ENCODE results near the gene NAALADL1.

The NAALADL1 gene

DNA sequence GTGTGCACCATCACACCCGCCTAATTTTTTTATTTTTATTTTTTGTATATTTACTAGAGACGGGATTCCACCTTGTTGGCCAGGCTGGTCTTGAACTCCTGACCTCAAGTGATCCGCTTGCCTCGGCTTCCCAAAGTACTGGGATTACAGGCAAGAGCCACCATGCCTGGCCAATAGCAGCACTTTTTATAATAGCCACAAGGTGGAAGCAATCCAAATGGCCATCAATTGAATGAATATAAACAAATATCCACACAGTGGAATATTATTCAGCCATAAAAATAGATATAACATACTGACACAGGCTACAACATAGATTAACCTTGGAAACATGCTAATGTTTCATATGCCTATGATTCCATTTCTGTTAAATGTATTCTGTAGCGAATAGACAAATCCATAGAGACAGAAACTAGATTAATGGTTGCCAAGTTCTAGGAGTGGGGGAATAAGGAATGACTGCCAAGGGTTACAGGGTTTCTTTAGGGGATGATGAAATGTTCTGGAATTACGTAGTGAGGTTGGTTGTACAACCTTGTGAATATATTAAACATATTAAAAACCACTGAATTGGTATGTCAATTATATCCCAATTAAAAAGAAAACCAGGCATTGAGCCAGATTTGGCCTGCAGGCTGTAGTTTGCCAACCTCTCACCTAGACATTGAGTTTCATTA is 42.5 kb upstream of the NAALADL1 start:
- no peak overlapping the region for H3K4me3 ChIP-seq (replicated peaks in 1 of 2; ENCODE audit: low read depth in 2 of 2, low read length in 2 of 2)
- peak in 1 of 2 donors; percentile 79 for DNase-seq (ENCODE audit: low read depth in 2 of 2)
- TF ChIP-seq, protein P1, sequence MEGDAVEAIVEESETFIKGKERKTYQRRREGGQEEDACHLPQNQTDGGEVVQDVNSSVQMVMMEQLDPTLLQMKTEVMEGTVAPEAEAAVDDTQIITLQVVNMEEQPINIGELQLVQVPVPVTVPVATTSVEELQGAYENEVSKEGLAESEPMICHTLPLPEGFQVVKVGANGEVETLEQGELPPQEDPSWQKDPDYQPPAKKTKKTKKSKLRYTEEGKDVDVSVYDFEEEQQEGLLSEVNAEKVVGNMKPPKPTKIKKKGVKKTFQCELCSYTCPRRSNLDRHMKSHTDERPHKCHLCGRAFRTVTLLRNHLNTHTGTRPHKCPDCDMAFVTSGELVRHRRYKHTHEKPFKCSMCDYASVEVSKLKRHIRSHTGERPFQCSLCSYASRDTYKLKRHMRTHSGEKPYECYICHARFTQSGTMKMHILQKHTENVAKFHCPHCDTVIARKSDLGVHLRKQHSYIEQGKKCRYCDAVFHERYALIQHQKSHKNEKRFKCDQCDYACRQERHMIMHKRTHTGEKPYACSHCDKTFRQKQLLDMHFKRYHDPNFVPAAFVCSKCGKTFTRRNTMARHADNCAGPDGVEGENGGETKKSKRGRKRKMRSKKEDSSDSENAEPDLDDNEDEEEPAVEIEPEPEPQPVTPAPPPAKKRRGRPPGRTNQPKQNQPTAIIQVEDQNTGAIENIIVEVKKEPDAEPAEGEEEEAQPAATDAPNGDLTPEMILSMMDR (IDR thresholded peaks at IDR 0.05; ENCODE audit: low read depth, low read length), result no peak

DNA sequence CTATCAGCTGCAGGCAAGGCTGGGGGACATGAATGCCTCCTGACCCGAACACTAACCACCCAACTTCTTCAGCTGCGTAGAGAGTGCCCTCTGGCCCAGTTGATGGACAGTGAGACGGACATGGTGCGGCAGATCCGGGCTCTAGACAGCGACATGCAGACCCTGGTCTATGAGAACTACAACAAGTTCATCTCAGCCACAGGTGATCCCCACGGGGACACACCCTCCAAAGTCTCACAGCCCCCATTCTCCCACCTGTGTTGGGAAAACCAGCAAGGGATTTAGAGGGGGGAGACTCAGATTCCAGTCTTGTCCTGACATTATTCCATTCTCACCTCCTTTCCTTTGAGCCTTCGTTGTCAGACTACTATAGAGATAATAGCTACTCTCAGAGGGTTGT is 38.6 kb upstream of the NAALADL1 start:
- DNase-seq (ENCODE audit: low read depth in 2 of 2), result no peak
- TF ChIP-seq, protein P1 (IDR thresholded peaks at IDR 0.05; ENCODE audit: low read depth, low read length), result no peak
- H3K4me3 ChIP-seq (replicated peaks in 1 of 2; ENCODE audit: low read depth in 2 of 2, low read length in 2 of 2), result peak overlapping the region; percentile 69 to 73

DNA sequence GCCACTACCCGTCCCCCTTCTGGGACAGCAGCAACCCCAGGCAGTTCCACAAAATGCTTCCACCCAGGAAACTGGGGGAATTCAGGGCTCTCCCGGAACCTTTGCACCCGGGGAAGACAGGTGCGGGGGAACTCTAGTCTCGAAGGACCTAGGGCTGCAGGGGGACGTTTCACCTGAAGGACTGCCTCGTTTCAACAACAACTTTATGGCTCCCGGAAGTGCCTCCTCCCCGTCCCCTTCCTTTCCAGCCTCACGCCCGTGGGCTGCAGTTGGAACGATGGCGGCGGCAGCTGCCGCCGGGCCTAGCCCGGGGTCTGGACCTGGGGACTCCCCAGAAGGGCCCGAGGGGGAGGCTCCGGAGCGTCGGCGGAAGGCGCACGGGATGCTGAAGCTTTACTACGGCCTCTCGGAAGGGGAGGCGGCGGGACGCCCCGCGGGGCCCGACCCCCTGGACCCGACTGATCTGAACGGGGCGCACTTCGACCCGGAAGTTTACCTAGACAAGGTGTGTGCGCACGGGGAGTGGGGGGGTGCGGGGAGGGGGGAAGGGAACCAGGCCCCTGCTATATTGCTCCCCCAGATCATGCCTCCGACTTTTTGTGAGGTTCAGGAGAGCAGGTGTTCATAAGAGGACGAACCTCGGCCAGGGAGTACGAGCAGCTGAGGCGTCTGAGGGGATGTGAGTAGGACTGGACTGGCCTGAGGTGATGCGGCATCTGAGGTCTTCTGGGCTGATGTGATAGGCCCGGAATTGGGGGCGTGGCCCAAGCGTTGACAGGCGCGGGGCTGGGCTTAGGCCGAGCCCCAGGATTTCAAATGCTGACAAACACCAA is 37.8 kb upstream of the NAALADL1 start, which contains the start of gene VPS51:
VPS51 (plus strand) TSS at position 241 of the 833 bp plus-strand sequence; CDS start at position 278, 37 bp downstream.
- peak within 1 kb of the TSS; percentile 69 to 73 for H3K4me3 ChIP-seq (replicated peaks in 1 of 2; ENCODE audit: low read depth in 2 of 2, low read length in 2 of 2)
- DNase-seq (ENCODE audit: low read depth in 2 of 2), result peak; percentile 91 to 95
- TF ChIP-seq, protein P1 (IDR thresholded peaks at IDR 0.05; ENCODE audit: low read depth, low read length), result no peak

DNA sequence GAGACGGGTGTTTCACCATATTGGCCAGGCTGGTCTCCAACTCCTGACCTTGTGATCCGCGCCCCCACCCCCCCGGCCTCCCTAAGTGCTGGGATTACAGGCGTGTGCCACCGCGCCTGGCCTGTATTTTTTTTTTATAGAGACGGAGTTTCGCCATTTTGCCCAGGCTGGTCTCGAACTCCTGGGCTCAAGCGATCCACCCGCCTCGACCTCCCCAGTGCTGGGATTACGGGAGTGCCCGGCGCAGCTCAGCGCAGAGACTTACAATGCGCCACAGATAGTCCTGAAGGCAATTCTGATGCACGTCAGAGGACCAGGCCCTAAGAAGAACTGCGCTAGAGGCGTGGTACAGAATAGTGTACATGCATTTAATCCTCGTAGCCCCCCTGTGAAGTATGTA is 37.1 kb upstream of the NAALADL1 start:
- no peak for DNase-seq (ENCODE audit: low read depth in 2 of 2)
- peak overlapping the region; percentile 69 to 73 for H3K4me3 ChIP-seq (replicated peaks in 1 of 2; ENCODE audit: low read depth in 2 of 2, low read length in 2 of 2)
- TF ChIP-seq, protein P1 (IDR thresholded peaks at IDR 0.05; ENCODE audit: low read depth, low read length), result no peak

DNA sequence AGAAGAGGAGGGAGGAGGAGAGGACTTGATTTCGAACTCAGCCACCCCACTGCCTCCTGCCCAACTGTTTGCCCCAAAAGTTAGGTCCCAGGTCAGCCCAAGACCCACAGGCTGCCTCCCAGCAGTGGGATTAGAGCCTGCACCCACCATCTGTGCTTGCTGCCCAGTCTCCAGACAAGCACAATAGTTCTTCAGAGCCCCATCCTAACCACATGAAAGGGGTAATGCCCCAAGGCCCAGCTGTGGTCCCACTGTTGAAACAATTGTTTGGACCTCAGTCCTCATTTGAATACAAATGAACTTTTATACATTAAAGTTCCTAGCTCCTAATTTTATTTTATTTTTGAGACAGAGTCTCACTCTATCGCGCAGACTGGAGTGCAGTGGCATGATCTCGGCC is 32.3 kb upstream of the NAALADL1 start:
- TF ChIP-seq, protein P1 (IDR thresholded peaks at IDR 0.05; ENCODE audit: low read depth, low read length), result no peak
- no peak overlapping the region for H3K4me3 ChIP-seq (replicated peaks in 1 of 2; ENCODE audit: low read depth in 2 of 2, low read length in 2 of 2)
- DNase-seq (ENCODE audit: low read depth in 2 of 2), result no peak

DNA sequence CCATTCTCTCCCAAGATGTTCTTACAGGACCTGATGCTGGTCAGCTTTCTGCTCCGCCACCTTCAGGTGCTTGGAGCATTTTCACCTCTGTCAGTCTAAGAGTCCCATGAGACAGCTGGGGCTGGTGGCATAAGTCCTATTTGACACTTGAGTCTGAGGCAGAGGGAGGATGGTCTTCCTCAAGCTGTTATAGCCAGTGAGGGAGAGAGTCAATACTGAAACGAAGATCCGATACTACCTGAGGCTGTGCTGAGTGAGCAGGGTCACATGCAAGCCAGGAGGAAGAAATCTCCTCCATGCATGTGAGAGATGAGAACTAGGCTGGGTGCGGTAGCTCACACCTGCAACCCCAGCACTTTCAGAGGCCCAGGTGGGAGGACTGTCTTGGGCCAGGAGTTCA is 31.3 kb upstream of the NAALADL1 start:
- no peak overlapping the region for H3K4me3 ChIP-seq (replicated peaks in 1 of 2; ENCODE audit: low read depth in 2 of 2, low read length in 2 of 2)
- no peak for DNase-seq (ENCODE audit: low read depth in 2 of 2)
- TF ChIP-seq, protein P1 (IDR thresholded peaks at IDR 0.05; ENCODE audit: low read depth, low read length), result no peak

Data from cardiac fibroblast (primary cell).